ENCODE data around the gene CYTIP.

The CYTIP gene

GRCh38 chr2:157440404-157441071 is 3.4 kb downstream of the CYTIP start:
- in situ Hi-C loops (cut with MboI; ENCODE audit: low sequenced_read_pairs, unreplicated experiment): no loop called here
- TF ChIP-seq, protein P1, sequence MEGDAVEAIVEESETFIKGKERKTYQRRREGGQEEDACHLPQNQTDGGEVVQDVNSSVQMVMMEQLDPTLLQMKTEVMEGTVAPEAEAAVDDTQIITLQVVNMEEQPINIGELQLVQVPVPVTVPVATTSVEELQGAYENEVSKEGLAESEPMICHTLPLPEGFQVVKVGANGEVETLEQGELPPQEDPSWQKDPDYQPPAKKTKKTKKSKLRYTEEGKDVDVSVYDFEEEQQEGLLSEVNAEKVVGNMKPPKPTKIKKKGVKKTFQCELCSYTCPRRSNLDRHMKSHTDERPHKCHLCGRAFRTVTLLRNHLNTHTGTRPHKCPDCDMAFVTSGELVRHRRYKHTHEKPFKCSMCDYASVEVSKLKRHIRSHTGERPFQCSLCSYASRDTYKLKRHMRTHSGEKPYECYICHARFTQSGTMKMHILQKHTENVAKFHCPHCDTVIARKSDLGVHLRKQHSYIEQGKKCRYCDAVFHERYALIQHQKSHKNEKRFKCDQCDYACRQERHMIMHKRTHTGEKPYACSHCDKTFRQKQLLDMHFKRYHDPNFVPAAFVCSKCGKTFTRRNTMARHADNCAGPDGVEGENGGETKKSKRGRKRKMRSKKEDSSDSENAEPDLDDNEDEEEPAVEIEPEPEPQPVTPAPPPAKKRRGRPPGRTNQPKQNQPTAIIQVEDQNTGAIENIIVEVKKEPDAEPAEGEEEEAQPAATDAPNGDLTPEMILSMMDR (IDR thresholded peaks at IDR 0.05; ENCODE audit: borderline replicate concordance, control extremely low read depth, extremely low read depth, insufficient read depth, missing control alignments): no peak
- no peak for DNase-seq (ENCODE audit: low spot score)

DNA sequence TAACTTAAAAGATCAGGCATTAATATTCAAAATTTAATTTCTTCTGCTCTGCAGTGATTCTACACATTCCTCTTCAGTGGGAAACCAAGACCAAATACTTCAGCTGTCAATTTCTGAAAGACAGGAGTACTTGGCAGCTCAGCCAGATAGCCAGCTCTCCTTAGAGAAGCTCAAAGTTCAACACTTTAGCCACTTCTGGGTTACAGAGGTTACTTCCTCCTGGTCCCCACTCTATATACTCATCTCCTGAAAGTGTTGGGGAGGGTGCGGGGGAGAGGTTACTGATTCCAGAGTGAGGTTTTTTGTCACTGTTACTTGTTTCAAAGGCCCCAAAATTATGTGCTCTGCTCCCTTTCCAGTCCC is 4.1 kb downstream of the CYTIP start:
- TF ChIP-seq, protein P1 (IDR thresholded peaks at IDR 0.05; ENCODE audit: borderline replicate concordance, control extremely low read depth, extremely low read depth, insufficient read depth, missing control alignments): no peak
- in situ Hi-C loops (cut with MboI; ENCODE audit: low sequenced_read_pairs, unreplicated experiment): no loop called here
- peak; percentile 15 for DNase-seq (ENCODE audit: low spot score)

GRCh38 chr2:157438863-157439823 is 4.7 kb downstream of the CYTIP start:
- DNase-seq (ENCODE audit: low spot score): no peak
- in situ Hi-C loops (cut with MboI; ENCODE audit: low sequenced_read_pairs, unreplicated experiment): no loop called here

GRCh38 chr2:157433394-157433793 is 10.5 kb downstream of the CYTIP start:
- in situ Hi-C loops (cut with MboI; ENCODE audit: low sequenced_read_pairs, unreplicated experiment): no loop called here
- no peak for DNase-seq (ENCODE audit: low spot score)
- TF ChIP-seq, protein P1 (IDR thresholded peaks at IDR 0.05; ENCODE audit: borderline replicate concordance, control extremely low read depth, extremely low read depth, insufficient read depth, missing control alignments): no peak

More at GRCh38 chr2:157438863-157439823, 4.7 kb downstream of the CYTIP start:
- TF ChIP-seq, protein P1 (IDR thresholded peaks at IDR 0.05; ENCODE audit: borderline replicate concordance, control extremely low read depth, extremely low read depth, insufficient read depth, missing control alignments): no peak

- no peak for DNase-seq (ENCODE audit: low spot score)
- TF ChIP-seq, protein P1 (IDR thresholded peaks at IDR 0.05; ENCODE audit: borderline replicate concordance, control extremely low read depth, extremely low read depth, insufficient read depth, missing control alignments): no peak
- in situ Hi-C loops (cut with MboI; ENCODE audit: low sequenced_read_pairs, unreplicated experiment): no loop called here
These were observed 11.3 kb downstream of the CYTIP start for GRCh38 chr2:157432475-157433106.

DNA sequence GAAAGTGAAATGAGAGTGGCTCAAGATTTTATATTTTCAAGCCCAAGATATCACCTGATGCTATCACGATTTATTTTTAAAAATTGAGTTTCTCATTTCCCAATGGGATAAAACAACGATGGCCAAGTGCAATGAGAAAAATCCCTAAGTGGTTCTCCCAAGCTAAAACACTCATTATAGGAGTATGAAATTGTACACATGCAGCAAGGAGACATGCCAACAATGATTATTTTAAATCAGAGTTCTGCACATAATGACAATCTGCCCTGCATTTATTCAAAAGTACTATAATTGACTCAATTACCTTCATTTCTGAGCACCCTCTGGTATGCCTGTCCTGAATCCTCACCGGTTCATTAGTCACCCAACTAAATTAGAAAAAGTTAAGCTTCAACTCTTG is 12.7 kb downstream of the CYTIP start:
- no peak for DNase-seq (ENCODE audit: low spot score)
- in situ Hi-C loops (cut with MboI; ENCODE audit: low sequenced_read_pairs, unreplicated experiment): no loop called here
- TF ChIP-seq, protein P1 (IDR thresholded peaks at IDR 0.05; ENCODE audit: borderline replicate concordance, control extremely low read depth, extremely low read depth, insufficient read depth, missing control alignments): no peak
